NCI-H2029 (cell line): ENCODE measurements around the gene DNMT1.

Source experiments
- DNase-seq: peaks from one replicate; lab custom pipeline; 2025; lab: John Stamatoyannopoulos, UW

DNMT1 gene

GRCh38 chr19:10139952-10140351 lies 54.8 kb downstream of the DNMT1 start:
- no peak for DNase-seq

- no peak for DNase-seq
Observed at GRCh38 chr19:10138879-10139795, 55.6 kb downstream of the DNMT1 start.

GRCh38 chr19:10137751-10138682 lies 56.7 kb downstream of the DNMT1 start:
- no peak for DNase-seq

- DNase-seq, result no peak
Observed at GRCh38 chr19:10136936-10137335, 57.8 kb downstream of the DNMT1 start.

DNA sequence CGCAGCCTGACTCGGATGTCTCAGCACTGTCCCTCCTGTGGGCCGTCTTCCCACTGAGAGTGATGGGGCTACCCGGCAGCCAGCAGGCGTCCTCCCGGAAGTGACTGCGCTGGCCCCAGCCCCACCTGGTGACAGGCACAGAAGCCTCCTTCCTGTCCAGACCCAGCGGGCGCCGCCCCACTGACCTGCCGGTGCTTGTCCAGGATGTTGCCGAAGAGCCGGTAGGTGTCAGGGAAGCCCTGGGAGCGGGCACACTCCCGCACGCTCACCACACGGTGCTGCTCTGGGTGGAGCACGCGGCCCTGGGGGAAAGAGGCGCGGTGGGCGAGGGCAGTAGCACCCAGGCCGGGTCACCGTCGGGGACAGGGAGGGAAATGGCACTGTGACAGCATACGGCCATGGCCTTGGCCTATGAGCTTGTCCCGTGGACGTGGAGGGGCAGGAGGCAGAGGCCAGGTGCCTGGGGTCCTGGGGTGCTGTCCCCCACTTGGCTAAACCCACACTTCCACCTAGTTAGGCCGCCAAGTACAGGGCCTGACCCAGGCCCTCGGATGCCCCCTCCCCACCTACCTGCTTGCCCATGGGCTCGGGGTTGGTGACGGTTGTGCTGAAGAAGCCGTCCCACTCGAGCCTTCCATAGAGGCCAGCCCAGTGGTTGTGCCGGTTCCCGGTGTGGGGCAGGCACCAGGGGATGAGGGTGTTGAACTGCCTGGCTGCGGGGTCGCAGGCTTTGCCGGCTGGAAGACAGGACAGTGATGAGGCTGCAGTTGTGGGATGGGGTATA lies 59.0 kb downstream of the DNMT1 start:
- no peak for DNase-seq

- DNase-seq, result no peak
Observed at GRCh38 chr19:10134040-10134439, 60.7 kb downstream of the DNMT1 start.

DNA sequence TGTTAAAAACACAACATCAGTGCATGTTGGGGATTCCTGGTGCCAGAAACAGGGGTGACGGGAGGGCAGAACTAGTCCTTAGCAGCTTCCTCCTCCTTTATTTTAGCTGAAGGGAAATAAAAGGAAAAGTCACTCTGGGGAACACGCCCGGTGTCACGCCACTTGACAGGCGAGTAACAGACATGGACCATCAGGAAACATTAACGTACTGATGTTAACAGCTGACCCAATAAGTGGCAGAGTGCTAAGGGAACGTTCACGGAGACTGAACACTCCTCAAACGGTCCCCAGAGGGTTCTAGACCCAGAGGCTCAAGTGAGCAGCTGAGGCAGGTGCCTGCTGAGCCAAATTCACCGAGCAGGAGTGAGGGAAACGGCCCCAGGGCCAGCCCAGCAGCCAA lies 61.2 kb downstream of the DNMT1 start:
- DNase-seq, result no peak

DNA sequence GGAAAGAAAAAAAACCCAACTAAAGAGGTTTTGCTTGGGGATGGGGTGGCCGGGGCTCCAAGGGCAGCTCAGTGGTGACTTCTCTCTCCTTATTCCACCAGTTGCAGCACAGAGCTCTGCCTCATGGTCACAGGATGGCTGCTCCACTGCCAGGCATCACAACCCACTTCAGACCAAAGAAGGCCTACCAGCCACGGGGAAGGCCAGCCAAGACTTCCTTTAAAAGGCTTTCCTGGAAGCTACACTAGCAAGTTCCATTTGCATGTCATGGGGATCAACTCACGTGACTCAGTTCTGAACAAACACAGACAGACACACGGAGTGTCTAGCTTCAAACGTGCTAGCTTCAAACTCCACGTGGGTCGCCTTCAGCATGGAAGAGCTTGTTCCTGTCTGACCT lies 61.8 kb downstream of the DNMT1 start:
- no peak for DNase-seq

DNA sequence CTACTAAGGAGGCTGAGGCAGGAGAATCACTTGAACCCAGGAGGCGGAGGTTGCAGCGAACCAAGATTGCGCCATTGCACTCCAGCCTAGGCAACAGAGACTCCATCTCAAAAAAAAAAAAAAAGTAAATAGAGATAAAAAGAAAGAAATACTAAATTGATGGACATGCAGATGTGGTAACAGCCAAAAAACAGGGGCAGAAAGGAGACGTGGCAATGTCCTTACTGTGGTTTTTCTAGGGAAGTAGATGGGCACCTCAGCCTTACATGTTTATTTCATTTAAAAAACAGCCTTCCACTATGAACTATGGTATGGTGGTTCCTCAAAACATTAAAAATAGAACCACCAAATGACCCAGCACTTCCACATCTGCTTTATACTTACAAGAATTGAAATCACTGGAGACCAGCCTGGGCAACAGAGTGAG lies 68.5 kb downstream of the DNMT1 start:
- DNase-seq, result no peak

- no peak for DNase-seq
Observed at GRCh38 chr19:10124429-10124828, 70.3 kb downstream of the DNMT1 start.

- DNase-seq, result no peak
Observed at GRCh38 chr19:10122045-10122444, 72.7 kb downstream of the DNMT1 start.

GRCh38 chr19:10120538-10121189 lies 74.1 kb downstream of the DNMT1 start:
- DNase-seq, result no peak

- no peak for DNase-seq
Observed at GRCh38 chr19:10118960-10119359, 75.8 kb downstream of the DNMT1 start.

- no peak for DNase-seq
Observed at GRCh38 chr19:10116866-10117616, 77.7 kb downstream of the DNMT1 start.

- DNase-seq, result no peak
Observed at GRCh38 chr19:10116085-10116865, 78.5 kb downstream of the DNMT1 start.

DNA sequence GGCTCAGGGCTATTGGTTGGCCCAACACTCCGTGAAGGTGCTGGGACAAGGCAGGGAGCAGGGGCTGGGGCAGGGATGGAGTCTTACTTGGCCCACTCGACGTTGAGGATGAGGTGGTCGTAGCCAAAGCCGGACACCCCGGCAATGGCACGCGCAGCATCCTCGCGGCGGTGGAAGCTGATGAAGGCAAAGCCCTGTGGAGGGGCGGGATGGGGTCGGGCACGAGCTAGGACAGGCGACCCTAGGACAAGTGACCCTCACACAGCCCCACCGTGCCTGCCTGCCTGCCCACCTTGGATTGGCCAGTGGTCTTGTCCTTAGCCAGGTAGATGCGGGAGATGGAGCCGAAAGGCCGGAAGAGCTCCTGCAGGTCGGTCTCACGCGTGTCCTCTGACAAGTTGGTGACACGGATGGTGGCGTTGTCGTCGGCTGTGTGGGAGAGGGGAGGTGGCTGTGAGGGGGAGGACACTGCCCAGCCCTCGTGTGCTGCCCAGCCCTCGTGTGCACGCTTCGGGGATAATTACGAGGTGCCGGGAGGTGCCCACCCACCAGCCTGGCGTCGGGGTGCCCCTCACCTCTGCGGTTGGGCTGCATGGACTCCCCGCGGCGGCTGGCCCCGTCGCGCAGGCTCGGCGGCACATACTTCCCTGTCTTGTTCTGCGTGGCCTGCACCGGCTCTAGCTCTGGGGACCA lies 79.2 kb downstream of the DNMT1 start:
- DNase-seq, result no peak

- DNase-seq, result no peak
Observed at GRCh38 chr19:10114651-10115391, 79.9 kb downstream of the DNMT1 start.

DNA sequence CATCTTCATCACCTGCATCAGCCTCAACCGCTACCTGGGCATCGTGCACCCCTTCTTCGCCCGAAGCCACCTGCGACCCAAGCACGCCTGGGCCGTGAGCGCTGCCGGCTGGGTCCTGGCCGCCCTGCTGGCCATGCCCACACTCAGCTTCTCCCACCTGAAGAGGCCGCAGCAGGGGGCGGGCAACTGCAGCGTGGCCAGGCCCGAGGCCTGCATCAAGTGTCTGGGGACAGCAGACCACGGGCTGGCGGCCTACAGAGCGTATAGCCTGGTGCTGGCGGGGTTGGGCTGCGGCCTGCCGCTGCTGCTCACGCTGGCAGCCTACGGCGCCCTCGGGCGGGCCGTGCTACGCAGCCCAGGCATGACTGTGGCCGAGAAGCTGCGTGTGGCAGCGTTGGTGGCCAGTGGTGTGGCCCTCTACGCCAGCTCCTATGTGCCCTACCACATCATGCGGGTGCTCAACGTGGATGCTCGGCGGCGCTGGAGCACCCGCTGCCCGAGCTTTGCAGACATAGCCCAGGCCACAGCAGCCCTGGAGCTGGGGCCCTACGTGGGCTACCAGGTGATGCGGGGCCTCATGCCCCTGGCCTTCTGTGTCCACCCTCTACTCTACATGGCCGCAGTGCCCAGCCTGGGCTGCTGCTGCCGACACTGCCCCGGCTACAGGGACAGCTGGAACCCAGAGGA lies 80.6 kb downstream of the DNMT1 start:
- no peak for DNase-seq
